ENCODE results near the gene ANXA9. TPM values are rescaled to one million over a fixed set of nuclear protein-coding genes. Genes with fewer than 3 reads are reported as not detected.

ANXA9 gene
- total RNA-seq, 1 donor from 2014 or later: not detected

DNA sequence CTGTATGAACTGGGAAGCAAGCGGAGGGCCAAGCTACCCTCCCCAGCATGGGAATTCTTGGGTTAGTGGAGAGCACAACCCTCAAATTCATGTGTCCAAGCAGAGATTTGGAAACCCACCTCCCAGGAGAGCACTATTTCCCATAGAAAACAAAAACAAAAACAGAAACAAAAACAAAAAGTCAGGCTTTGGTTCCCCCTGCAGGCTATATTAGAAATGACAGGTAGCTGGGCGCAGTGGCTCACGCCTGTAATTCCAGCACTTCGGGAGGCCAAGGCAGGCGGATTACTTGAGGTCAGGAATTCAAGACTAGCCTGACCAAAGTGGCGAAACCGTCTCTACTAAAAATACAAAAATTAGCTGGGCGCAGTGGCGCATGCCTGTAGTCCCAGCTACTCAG lies 13.8 kb downstream of the ANXA9 start:
- DNase-seq (ENCODE audit: low read depth): no peak
- Histone ChIP-seq H3K36me3 (ENCODE audit: insufficient read depth, low read length) (no peaks in the 10 kb centered on the region), H3K9me3 (ENCODE audit: insufficient read depth, low read depth, low read length) (no peaks in the 10 kb centered on the region), H2AFZ (ENCODE audit: low read depth, low read length) (no peak overlapping the region), H3K4me3 (ENCODE audit: insufficient read depth, low read depth, low read length) (no peak overlapping the region), H3K79me2 (ENCODE audit: insufficient read depth, low read length) (no peaks in the 10 kb centered on the region), H3K27ac (ENCODE audit: low read depth, low read length) (no peak overlapping the region), H4K20me1 (ENCODE audit: insufficient read depth, low read length) (no peaks in the 10 kb centered on the region), H3K4me1 (ENCODE audit: insufficient read depth, low read length) (peaks cover 24% of the 10 kb centered on the region), H3K9ac (ENCODE audit: low read length) (no peak overlapping the region), H3K4me2 (ENCODE audit: low read length) (no peak overlapping the region), H3K27me3 (ENCODE audit: insufficient read depth, low read length) (no peaks in the 10 kb centered on the region)
- H3K27ac Mint-ChIP-seq (ENCODE audit: unreplicated experiment): no peak overlapping the region
- H3K27me3 Mint-ChIP-seq (ENCODE audit: low read depth, unreplicated experiment): no peaks in the 10 kb centered on the region
- no peak for FAIRE-seq
- H3K4me1 Mint-ChIP-seq (ENCODE audit: low read depth, unreplicated experiment): peaks cover 25% of the 10 kb centered on the region
- H3K4me3 Mint-ChIP-seq (ENCODE audit: unreplicated experiment): no peak overlapping the region
- no peak for TF ChIP-seq EZH2 (IDR thresholded peaks at IDR 0.05; ENCODE audit: insufficient read depth, low read length)
- TF ChIP-seq, protein P1, sequence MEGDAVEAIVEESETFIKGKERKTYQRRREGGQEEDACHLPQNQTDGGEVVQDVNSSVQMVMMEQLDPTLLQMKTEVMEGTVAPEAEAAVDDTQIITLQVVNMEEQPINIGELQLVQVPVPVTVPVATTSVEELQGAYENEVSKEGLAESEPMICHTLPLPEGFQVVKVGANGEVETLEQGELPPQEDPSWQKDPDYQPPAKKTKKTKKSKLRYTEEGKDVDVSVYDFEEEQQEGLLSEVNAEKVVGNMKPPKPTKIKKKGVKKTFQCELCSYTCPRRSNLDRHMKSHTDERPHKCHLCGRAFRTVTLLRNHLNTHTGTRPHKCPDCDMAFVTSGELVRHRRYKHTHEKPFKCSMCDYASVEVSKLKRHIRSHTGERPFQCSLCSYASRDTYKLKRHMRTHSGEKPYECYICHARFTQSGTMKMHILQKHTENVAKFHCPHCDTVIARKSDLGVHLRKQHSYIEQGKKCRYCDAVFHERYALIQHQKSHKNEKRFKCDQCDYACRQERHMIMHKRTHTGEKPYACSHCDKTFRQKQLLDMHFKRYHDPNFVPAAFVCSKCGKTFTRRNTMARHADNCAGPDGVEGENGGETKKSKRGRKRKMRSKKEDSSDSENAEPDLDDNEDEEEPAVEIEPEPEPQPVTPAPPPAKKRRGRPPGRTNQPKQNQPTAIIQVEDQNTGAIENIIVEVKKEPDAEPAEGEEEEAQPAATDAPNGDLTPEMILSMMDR (IDR thresholded peaks at IDR 0.05; ENCODE audit: insufficient read depth, low read depth, low read length): peak; percentile 69
- peaks cover 2% of the 10 kb centered on the region for H3K9me3 Mint-ChIP-seq (ENCODE audit: unreplicated experiment)
- peaks cover 8% of the 10 kb centered on the region for H3K36me3 Mint-ChIP-seq (ENCODE audit: low read depth, unreplicated experiment)

- H3K27ac Mint-ChIP-seq (ENCODE audit: unreplicated experiment): peak overlapping the region; percentile 62
Measured at GRCh38 chr1:150997126-150997872, 15.2 kb downstream of the ANXA9 start.

More at GRCh38 chr1:150997126-150997872, 15.2 kb downstream of the ANXA9 start:
- FAIRE-seq (no peak), DNase-seq (ENCODE audit: low read depth) (no peak)
- Histone ChIP-seq H3K27ac (ENCODE audit: low read depth, low read length) (no peak overlapping the region), H3K4me1 (ENCODE audit: insufficient read depth, low read length) (peaks cover 26% of the 10 kb centered on the region), H4K20me1 (ENCODE audit: insufficient read depth, low read length) (no peaks in the 10 kb centered on the region), H3K9me3 (ENCODE audit: insufficient read depth, low read depth, low read length) (no peaks in the 10 kb centered on the region), H3K36me3 (ENCODE audit: insufficient read depth, low read length) (no peaks in the 10 kb centered on the region), H3K4me2 (ENCODE audit: low read length) (no peak overlapping the region), H3K9ac (ENCODE audit: low read length) (no peak overlapping the region), H3K4me3 (ENCODE audit: insufficient read depth, low read depth, low read length) (no peak overlapping the region), H2AFZ (ENCODE audit: low read depth, low read length) (no peak overlapping the region), H3K79me2 (ENCODE audit: insufficient read depth, low read length) (no peaks in the 10 kb centered on the region), H3K27me3 (ENCODE audit: insufficient read depth, low read length) (no peaks in the 10 kb centered on the region)
- H3K27me3 Mint-ChIP-seq (ENCODE audit: low read depth, unreplicated experiment): no peaks in the 10 kb centered on the region
- TF ChIP-seq, protein P1 (IDR thresholded peaks at IDR 0.05; ENCODE audit: insufficient read depth, low read depth, low read length): no peak
- TF ChIP-seq EZH2 (IDR thresholded peaks at IDR 0.05; ENCODE audit: insufficient read depth, low read length): no peak
- no peak overlapping the region for H3K4me3 Mint-ChIP-seq (ENCODE audit: unreplicated experiment)
- peaks cover 11% of the 10 kb centered on the region for H3K36me3 Mint-ChIP-seq (ENCODE audit: low read depth, unreplicated experiment)
- peaks cover 2% of the 10 kb centered on the region for H3K9me3 Mint-ChIP-seq (ENCODE audit: unreplicated experiment)
- H3K4me1 Mint-ChIP-seq (ENCODE audit: low read depth, unreplicated experiment): peaks cover 30% of the 10 kb centered on the region

All from astrocyte (in vitro differentiated cells and primary cell).